GM13977 (cell line): Measurements from ENCODE around the gene MARF1.
A peak's percentile ranks its signal among the peaks of the same experiment; 100 is the strongest.
"Not testable (repeated sequence)": the region's sequence is repeated elsewhere in the genome, so short reads cannot be mapped to it uniquely, and the experiment has no call there.

Experiments used
- DNase-seq: peaks from one replicate; pipeline ENCODE4 v3.0.0; 2012; ENCODE audit warnings: low spot score
- in situ Hi-C: fragments of 300-500 bp; cut with MboI; formaldehyde crosslinking; loops from one replicate; pipeline ENCODE4 v1.12.0; 2022; ENCODE audit warnings: low sequenced_read_pairs, low pct_unique_long_range_greater_than_20kb, mixed read lengths, inconsistent platforms; ENCODE audit not compliant: unreplicated experiment
- TF ChIP-seq, protein P1 (sequence below): IDR thresholded peaks from 2 replicates; pipeline ENCODE4 v1.5.1; 2012; ENCODE audit warnings: mild to moderate bottlenecking, control low read depth; ENCODE audit not compliant: insufficient read depth; ENCODE audit errors: extremely low read depth, missing control alignments

The MARF1 gene

DNA sequence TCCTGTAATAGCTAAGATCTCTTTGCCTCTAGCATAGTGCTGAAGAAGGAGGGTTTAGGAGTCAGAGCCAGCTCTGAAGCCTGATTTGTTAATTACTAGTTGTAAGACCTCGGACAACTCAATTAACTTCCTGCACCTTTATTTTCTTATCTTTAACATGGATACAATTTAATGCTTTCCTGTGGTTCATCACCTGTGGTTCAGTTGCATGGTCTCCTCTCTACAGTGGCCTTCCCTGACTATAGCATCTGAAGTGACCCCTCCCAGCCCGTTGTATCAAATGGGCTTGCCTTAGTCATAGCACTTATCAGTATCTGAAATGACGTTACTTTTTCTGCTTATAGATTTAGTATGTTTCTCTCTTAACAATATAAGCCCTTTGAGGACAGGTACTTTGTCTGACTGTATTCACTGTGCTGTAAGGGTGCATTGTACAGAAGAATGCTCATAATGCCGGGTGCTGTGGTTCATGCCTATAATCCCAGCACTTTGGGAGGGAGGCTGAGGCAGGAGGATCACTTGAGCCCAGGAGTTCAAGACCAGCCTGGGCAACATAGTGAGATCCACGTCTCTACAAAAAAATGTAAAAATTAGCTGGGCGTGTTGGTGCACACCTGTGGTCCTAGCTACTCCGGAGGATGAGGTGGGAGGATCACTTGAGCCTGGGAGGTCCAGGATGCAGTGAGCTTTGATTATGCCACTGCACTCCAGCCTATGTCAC is 4.5 kb upstream of the MARF1 start:
- in situ Hi-C loops: no loop called here
- DNase-seq: no peak
- TF ChIP-seq, protein P1, sequence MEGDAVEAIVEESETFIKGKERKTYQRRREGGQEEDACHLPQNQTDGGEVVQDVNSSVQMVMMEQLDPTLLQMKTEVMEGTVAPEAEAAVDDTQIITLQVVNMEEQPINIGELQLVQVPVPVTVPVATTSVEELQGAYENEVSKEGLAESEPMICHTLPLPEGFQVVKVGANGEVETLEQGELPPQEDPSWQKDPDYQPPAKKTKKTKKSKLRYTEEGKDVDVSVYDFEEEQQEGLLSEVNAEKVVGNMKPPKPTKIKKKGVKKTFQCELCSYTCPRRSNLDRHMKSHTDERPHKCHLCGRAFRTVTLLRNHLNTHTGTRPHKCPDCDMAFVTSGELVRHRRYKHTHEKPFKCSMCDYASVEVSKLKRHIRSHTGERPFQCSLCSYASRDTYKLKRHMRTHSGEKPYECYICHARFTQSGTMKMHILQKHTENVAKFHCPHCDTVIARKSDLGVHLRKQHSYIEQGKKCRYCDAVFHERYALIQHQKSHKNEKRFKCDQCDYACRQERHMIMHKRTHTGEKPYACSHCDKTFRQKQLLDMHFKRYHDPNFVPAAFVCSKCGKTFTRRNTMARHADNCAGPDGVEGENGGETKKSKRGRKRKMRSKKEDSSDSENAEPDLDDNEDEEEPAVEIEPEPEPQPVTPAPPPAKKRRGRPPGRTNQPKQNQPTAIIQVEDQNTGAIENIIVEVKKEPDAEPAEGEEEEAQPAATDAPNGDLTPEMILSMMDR: no peak

- in situ Hi-C loops, DNase-seq: not testable (repeated sequence)
These were observed 3.8 kb upstream of the MARF1 start for GRCh38 chr16:15646557-15647293.

DNA sequence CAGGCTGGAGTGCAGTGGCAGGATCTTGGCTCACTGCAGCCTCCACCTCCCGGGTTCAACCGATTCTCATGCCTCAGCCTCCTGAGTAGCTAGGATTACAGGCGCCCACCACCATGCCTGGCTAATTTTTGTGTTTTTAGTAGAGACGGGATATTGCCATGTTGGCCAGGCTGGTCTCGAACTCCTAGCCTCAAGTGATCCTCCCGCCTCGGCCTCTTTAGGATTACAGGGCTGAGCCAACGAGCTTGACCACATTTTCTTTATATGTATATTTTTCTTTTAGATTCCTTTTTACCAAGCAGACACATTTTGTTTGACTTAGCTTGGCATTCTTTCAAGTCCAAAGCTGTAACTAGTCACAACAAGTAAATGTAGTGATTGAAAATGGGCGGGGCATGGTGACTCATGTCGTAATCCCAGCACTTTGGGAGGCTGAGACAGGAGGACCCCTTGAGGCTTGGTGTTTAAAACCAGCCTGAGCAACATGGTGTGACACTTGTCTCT is 2.1 kb upstream of the MARF1 start:
- DNase-seq, in situ Hi-C loops: not testable (repeated sequence)

GRCh38 chr16:15644267-15644961 is 1.5 kb upstream of the MARF1 start:
- DNase-seq: no peak
- in situ Hi-C loops: no loop called here
- TF ChIP-seq, protein P1: no peak

GRCh38 chr16:15643946-15644250 is 944 bp upstream of the MARF1 start:
- TF ChIP-seq, protein P1: no peak
- in situ Hi-C loops: no loop called here
- no peak for DNase-seq

- TF ChIP-seq, protein P1: peak; percentile 52
- in situ Hi-C loops: no loop called here
- DNase-seq: peak; percentile 56
These were observed 352 bp downstream of the MARF1 start for GRCh38 chr16:15642557-15643047.

DNA sequence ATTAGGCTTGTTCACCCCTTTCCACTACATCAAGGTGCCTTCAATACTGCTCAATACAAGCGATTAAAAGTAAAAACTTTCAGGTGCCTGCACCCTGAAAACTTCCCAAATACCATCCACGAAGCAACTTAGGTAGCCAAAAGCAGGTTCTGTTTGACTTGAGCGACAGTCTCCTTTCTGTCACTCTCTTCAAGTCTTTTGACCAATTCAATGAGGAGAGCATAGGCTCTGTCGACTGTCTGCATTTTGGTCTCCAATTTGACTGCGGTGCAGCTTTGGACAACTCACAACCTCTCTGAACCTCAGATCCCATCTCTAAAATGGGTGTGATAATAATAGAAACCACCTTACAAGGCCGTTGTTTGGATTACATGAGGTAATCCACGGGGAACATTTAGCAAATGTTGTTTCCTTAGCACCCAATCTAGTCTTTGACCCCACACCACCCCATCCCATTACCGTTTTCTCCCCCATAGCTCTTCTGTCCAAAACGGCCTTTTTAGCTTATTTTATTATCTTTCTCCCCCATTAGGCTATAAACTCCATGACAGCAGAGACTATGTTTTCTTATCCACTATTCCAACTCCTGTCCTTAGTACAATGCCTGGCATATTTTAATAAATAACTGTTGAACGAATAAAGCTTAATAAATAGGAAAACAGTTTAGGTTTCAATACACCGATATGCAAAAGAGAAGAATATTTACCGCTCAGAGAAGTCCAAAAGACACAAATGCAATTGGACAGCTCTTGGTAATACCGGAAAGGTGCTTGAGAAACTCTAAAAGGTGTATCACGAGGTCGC is 999 bp downstream of the MARF1 start:
- in situ Hi-C loops: no loop called here
- no peak for DNase-seq
- TF ChIP-seq, protein P1: no peak
